ENCODE results near the gene ARPC5.

DNA sequence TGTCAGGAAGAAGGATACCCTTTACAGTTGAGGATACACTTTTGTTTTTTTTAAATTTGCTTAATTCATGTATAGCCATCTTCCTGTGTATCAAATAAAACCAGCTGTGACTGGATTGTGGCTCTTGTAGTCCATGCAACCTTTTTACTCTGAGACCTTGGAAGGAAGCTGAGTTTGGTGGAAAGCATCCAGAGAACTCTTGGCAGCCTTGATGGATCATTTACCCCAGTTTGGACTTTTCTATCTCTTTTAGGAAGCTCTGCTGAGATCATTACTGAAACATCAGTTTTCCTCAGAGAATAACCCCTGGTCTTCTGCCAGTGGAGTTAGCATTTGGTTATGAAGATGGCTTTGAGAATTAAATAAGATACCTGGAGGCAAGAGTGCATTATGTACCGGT, 38.8 kb upstream of the ARPC5 start:
- TF ChIP-seq NONO (IDR thresholded peaks at IDR 0.05; ENCODE audit: low read depth in 2 of 2, low read length in 1 of 2): no peak
- TF ChIP-seq SP1 (CRISPR knock-in tag; IDR thresholded peaks at IDR 0.05): no peak
- TF ChIP-seq, protein P1, sequence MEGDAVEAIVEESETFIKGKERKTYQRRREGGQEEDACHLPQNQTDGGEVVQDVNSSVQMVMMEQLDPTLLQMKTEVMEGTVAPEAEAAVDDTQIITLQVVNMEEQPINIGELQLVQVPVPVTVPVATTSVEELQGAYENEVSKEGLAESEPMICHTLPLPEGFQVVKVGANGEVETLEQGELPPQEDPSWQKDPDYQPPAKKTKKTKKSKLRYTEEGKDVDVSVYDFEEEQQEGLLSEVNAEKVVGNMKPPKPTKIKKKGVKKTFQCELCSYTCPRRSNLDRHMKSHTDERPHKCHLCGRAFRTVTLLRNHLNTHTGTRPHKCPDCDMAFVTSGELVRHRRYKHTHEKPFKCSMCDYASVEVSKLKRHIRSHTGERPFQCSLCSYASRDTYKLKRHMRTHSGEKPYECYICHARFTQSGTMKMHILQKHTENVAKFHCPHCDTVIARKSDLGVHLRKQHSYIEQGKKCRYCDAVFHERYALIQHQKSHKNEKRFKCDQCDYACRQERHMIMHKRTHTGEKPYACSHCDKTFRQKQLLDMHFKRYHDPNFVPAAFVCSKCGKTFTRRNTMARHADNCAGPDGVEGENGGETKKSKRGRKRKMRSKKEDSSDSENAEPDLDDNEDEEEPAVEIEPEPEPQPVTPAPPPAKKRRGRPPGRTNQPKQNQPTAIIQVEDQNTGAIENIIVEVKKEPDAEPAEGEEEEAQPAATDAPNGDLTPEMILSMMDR (IDR thresholded peaks at IDR 0.05 in 2 of 3, conservative IDR thresholded peaks at IDR 0.05 in 1 of 3; ENCODE audit: insufficient read depth in 2 of 3, low read depth in 1 of 3, low read length in 3 of 3): no peak
- TF ChIP-seq, protein P2, sequence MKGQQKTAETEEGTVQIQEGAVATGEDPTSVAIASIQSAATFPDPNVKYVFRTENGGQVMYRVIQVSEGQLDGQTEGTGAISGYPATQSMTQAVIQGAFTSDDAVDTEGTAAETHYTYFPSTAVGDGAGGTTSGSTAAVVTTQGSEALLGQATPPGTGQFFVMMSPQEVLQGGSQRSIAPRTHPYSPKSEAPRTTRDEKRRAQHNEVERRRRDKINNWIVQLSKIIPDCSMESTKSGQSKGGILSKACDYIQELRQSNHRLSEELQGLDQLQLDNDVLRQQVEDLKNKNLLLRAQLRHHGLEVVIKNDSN (CRISPR knock-in tag; IDR thresholded peaks at IDR 0.05): no peak

Measured in K562 (cell line).